Renal cortex interstitium (tissue), 11 donors: Measurements from ENCODE around the gene CCDC192. TPM values are rescaled to one million over a fixed set of nuclear protein-coding genes. Genes with fewer than 3 reads are reported as not detected.

Experiments
- DNase-seq, 11 donors: peaks; one replicate each; pipeline ENCODE4 v3.0.0-alpha.2; 2013; ENCODE audit warnings: low read depth in 9 of 11, low spot score in 4 of 11; ENCODE audit errors: extremely low read depth in 1 of 11
- polyA plus RNA-seq, 3 donors: library from polyadenylated mRNA; unstranded; fragments of 120-200 nt; gene quantifications; one replicate each; pipeline ENCODE4 v1.2.1, GENCODE V29; 2013; ENCODE audit not compliant: insufficient read length in 3 of 3

CCDC192 gene
- polyA plus RNA-seq, 3 donors, result 0.93 to 1.3 (median 1.1) TPM

DNA sequence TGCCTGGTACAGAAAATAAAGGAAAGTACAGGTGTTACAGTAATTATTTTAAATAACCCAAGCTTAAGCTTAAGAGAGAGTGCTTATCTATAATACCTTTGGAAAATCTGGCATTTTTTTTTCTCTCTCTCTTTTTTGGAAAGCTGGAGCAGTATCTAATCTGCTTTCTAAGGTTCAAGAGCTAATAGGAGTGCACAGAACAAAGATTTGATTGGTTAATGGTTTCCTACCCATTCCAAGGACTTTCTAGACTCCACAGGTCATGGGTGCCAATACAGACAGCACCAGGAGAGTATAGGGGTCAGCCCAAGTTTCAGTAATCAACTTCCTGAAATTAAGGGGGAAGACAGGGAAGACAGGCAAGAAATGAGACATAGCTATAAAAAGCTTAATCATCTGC lies 276.3 kb downstream of the CCDC192 start:
- no peak for DNase-seq

DNA sequence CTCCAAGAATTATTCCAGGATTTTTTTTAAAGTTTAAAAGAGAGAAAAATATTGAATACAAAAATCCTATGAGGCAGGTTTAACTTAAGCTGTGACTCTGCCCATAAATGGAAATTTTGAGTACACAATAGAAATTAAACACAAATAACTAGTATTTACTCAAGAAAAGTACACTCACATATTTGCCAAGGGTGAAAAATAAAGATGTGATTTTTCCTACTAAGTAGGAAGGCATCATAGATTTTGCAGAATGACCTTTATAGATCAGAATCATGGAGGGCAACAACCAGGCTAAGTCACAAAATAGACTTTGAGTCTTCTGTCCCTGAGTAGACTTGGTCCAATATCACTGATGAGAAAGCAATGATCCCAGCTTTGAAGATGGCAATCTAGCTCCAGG lies 277.7 kb downstream of the CCDC192 start:
- no peak for DNase-seq

DNA sequence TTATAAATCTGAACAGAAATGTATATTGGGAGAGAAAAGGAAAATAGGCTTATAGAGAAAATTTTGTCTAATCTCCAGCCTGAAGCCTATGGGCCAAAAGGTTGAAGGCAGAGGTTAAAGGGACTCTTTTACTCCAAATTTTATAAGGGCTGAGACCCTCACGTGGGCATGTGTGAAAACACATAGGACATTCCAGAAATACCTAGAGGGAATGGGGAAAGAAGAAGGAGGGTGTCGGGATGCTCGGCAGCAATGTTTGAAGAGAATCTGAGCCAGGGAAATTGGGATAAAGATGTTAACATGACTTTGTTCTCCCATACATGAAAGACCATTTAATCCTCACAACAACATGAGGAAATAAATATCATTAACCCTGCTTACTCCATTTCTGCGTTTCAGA lies 278.3 kb downstream of the CCDC192 start:
- DNase-seq, result no peak

DNA sequence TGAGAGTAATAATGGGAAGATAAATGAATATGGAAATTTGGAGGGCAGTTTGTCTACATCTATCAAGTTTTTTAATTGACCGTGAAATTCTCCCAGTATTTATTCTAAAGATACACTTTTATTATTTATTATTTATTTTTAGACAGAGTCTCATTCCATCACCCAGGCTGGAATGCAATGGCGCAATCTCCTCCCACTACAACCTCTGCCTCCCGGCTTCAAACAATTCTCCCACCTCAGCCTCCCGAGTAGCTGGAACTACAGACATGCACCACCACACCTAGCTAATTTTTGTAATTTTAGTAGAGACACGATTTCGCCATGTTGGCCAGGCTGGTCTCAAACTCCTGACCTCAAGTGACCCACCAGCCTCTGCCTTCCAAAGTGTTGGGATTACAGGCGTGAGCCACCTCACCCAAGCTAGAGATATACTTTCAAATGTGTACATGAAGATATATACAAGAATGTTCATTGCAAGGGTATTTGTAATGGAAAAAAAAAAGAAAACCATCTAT lies 282.7 kb downstream of the CCDC192 start:
- DNase-seq, result no peak

DNA sequence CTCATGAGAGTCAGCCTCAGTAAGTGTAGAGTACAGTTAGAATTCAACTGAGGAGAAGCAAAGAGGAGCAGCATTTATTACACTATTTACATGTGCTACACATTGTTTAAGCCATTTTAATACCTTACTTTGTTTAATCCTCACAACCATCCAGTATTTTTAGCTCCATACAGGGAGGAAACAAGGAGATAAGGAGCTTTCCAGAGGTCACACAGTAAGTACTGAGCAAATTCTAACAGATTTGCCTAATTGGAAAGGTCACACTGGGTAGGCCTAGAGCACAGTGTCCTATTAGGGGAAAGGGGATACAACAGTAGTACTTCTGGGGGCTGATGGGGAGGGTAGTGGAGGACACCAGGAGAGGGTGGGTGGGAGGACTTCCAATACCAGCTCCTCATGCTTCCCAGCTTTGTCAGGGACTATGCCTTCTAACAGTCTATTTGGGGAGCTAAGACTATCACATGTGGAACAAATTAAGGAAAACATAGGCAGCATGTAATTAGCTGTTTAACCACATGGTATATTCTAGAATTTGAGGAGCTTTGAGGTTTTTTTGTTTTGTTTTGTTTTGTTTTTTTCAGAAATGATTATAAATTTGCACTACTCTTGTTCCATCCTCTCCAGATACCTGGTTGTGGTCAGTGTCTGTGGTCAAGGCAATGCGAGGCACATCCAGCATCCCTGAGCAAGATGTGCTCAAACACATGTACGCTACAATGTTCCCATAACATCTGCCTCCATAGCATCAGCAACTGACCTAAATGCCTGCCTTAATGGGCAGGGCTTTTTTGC lies 284.4 kb downstream of the CCDC192 start:
- no peak for DNase-seq

DNA sequence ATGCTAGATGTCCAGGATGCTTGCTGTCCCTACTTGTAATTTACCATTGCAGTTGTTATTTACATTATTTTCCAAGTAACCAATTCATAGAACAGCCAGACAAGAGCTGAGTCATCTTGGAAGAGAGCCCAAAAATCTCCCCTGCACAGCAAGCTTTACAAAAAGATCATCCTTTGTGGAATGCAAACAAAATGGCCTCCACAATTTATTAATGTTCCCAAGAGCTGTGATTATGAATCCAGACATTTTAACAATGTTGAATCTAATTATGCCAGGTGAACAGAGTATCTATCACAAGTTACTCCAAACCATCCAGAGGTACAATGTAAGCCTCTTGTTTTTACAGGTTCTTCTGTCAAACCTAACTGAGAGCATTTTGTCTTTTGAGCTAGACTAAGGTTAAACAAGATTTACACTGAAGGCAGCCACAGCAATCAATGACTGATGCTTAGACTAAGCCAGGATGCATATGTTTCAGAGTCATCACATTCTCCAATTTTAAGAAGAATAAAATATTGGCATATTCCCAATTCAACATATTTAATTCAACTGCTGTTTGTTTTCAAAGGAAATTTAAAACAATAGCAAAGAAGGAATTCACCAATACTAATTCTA lies 285.1 kb downstream of the CCDC192 start:
- peak in 10 of 11 donors; percentile 6 to 43 (median 18) for DNase-seq

Other genes with a start within 250 kb of the CCDC192 start
- gene PRRC1, start 185.8 kb upstream of the CCDC192 start, polyA plus RNA-seq, result 10 to 100 TPM; 80.9 to 83.7 (median 81.3) TPM
- gene CTXN3, start 54.3 kb upstream of the CCDC192 start, polyA plus RNA-seq, result under 1 TPM in 1 of 3 donors, not detected in 2; 0.09 TPM